Smooth muscle cell (in vitro differentiated cells): ENCODE measurements around the gene HEXB. TPM values are rescaled to one million over a fixed set of nuclear protein-coding genes. Genes with fewer than 3 reads are reported as not detected.

Source experiments
- DNase-seq: peaks from one replicate; lab custom pipeline; 2025; ENCODE audit not compliant: unreplicated experiment; lab: John Stamatoyannopoulos, UW
- H2AFZ ChIP-seq: fragments of 200-600 bp; sonication (generic); 2 replicates; pipeline ENCODE4 v1.6.0; 2016; ENCODE audit warnings: antibody characterized with exemption, low read depth, mild to moderate bottlenecking
- H3F3A ChIP-seq: fragments of 200-600 bp; sonication (generic); 2 replicates; pipeline ENCODE4 v1.6.0; 2017; ENCODE audit warnings: antibody characterized with exemption, low read depth
- H3K27ac ChIP-seq: fragments of 200-600 bp; sonication (generic); 2 replicates; pipeline ENCODE4 v1.5.1; 2016; ENCODE audit warnings: low read depth, mild to moderate bottlenecking
- H3K27me3 ChIP-seq: fragments of 200-600 bp; sonication (generic); 2 replicates; pipeline ENCODE4 v1.6.1; 2016; ENCODE audit warnings: low read depth, mild to moderate bottlenecking
- H3K36me3 ChIP-seq: fragments of 200-600 bp; sonication (generic); 2 replicates; pipeline ENCODE4 v1.5.1; 2016; ENCODE audit warnings: low read depth
- H3K4me1 ChIP-seq: fragments of 200-600 bp; sonication (generic); 2 replicates; pipeline ENCODE4 v1.5.1; 2016; ENCODE audit warnings: low read depth
- H3K4me2 ChIP-seq: fragments of 200-600 bp; sonication (generic); 2 replicates; pipeline ENCODE4 v1.6.0; 2016; ENCODE audit warnings: mild to moderate bottlenecking
- H3K4me3 ChIP-seq: fragments of 200-600 bp; sonication (generic); 2 replicates; pipeline ENCODE4 v1.5.1; 2016; ENCODE audit warnings: mild to moderate bottlenecking
- H3K79me2 ChIP-seq: fragments of 200-600 bp; sonication (generic); 2 replicates; pipeline ENCODE4 v1.6.0; 2016; ENCODE audit warnings: low read depth, mild to moderate bottlenecking
- H3K9ac ChIP-seq: fragments of 200-600 bp; sonication (generic); 2 replicates; pipeline ENCODE4 v1.6.0; 2016; ENCODE audit warnings: low read depth
- H3K9me3 ChIP-seq: fragments of 200-600 bp; sonication (generic); replicated peaks from 2 replicates; pipeline ENCODE4 v1.5.1; 2016; ENCODE audit warnings: low read depth
- H4K20me1 ChIP-seq: fragments of 200-600 bp; sonication (generic); 2 replicates; pipeline ENCODE4 v1.6.0; 2016; ENCODE audit warnings: low read depth
- WGBS: methylation state at CpG from one replicate; pipeline ENCODE4 v1.1.7; 2016; ENCODE audit warnings: low lambda C conversion rate; 5-methylcytosine and 5-hydroxymethylcytosine counted together
- polyA plus RNA-seq: library from polyadenylated mRNA; unstranded; fragments of >200 nt; fragmentation: Nextera tagmentation; extraction: Ambion mirVana; gene quantifications from 2 replicates; pipeline ENCODE4 v1.2.1, GENCODE V29; 2016
- total RNA-seq: library from RNA; depleted of rRNA; stranded (reverse); fragments of >200 nt; gene quantifications from 2 replicates; pipeline ENCODE4 v1.2.3, GENCODE V29; 2014
- TF ChIP-seq, protein P1 (sequence below): fragments of 200-600 bp; sonication (generic); IDR thresholded peaks from 2 replicates; pipeline ENCODE4 v1.5.1; 2017; ENCODE audit warnings: borderline replicate concordance, mild to moderate bottlenecking, antibody characterized with exemption; ENCODE audit not compliant: insufficient read depth, poor library complexity, severe bottlenecking

HEXB gene
- total RNA-seq (109 and 111 TPM in 2 replicates), polyA plus RNA-seq (102 and 108 TPM in 2 replicates)

DNA sequence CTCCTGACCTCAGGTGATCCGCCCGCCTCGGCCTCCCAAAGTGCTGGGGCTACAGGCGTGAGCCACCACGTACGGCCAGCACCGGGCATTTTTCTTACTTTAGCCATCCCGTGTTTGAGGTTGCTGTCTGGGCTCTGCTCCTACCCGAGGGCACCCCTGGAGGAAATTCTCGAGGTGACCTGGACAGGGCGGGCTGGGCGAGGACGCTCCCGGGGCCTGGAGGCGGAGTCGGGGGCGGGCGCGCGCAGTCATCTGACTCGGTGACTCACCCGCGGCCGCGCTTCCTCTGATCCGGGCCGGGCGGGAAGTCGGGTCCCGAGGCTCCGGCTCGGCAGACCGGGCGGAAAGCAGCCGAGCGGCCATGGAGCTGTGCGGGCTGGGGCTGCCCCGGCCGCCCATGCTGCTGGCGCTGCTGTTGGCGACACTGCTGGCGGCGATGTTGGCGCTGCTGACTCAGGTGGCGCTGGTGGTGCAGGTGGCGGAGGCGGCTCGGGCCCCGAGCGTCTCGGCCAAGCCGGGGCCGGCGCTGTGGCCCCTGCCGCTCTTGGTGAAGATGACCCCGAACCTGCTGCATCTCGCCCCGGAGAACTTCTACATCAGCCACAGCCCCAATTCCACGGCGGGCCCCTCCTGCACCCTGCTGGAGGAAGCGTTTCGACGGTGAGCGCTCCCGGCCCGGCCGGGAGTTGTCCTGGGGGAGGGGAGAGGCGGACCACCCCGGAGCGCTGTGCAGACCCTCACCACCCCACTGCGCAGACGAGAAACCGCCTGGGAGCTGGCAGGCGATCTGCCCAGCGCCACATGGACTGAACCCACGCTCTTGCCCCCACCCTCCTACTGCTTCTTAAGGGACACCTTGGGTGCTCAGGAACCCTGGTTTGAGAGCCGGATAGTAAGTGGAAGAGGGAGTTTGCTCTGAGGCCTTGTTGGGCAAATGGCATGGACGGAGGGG is at the start of gene HEXB:
TSS of gene HEXB (plus strand) at position 334 of the 952 bp plus-strand sequence. CDS start at position 362, 28 bp downstream.
- TF ChIP-seq, protein P1, sequence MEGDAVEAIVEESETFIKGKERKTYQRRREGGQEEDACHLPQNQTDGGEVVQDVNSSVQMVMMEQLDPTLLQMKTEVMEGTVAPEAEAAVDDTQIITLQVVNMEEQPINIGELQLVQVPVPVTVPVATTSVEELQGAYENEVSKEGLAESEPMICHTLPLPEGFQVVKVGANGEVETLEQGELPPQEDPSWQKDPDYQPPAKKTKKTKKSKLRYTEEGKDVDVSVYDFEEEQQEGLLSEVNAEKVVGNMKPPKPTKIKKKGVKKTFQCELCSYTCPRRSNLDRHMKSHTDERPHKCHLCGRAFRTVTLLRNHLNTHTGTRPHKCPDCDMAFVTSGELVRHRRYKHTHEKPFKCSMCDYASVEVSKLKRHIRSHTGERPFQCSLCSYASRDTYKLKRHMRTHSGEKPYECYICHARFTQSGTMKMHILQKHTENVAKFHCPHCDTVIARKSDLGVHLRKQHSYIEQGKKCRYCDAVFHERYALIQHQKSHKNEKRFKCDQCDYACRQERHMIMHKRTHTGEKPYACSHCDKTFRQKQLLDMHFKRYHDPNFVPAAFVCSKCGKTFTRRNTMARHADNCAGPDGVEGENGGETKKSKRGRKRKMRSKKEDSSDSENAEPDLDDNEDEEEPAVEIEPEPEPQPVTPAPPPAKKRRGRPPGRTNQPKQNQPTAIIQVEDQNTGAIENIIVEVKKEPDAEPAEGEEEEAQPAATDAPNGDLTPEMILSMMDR: peak; percentile 4
- Histone ChIP-seq H3K4me2 (peak within 1 kb of the TSS; percentile 99), H3K27me3 (no peaks in the 10 kb centered on the region), H3K9me3 (no peaks in the 10 kb centered on the region), H3K79me2 (peaks cover 5% of the 10 kb centered on the region), H3K4me3 (peak within 1 kb of the TSS; percentile 82), H3K27ac (peak within 1 kb of the TSS; percentile 24), H3K9ac (peak within 1 kb of the TSS; percentile 87), H2AFZ (peak within 1 kb of the TSS; percentile 93), H3K4me1 (peaks cover 8% of the 10 kb centered on the region), H3K36me3 (no peaks in the 10 kb centered on the region), H3F3A (no peaks in the 10 kb centered on the region), H4K20me1 (no peaks in the 10 kb centered on the region)
- DNase-seq: peak; percentile 60
- WGBS: 9% methylated on average over 54 of the region's 78 CpGs

- H3K4me3 ChIP-seq: peak overlapping the region; percentile 72
- H3K4me2 ChIP-seq: peak overlapping the region; percentile 90
- TF ChIP-seq, protein P1: no peak
- no peak for DNase-seq
- H2AFZ ChIP-seq: no peak overlapping the region
- 77% methylated on average over 12 of the region's 12 CpGs for WGBS
- peaks cover 74% of the 10 kb centered on the region for H3K79me2 ChIP-seq
- H3K27me3 ChIP-seq: no peaks in the 10 kb centered on the region
- H3K9me3 ChIP-seq: no peaks in the 10 kb centered on the region
- H3K9ac ChIP-seq: no peak overlapping the region
- H3F3A ChIP-seq: peaks cover 34% of the 10 kb centered on the region
- peaks cover 49% of the 10 kb centered on the region for H3K4me1 ChIP-seq
- H3K27ac ChIP-seq: peak overlapping the region; percentile 11
- H3K36me3 ChIP-seq: no peaks in the 10 kb centered on the region
- H4K20me1 ChIP-seq: peaks cover 87% of the 10 kb centered on the region
These were observed 48.9 kb upstream of the HEXB start for GRCh38 chr5:74636149-74636548.

DNA sequence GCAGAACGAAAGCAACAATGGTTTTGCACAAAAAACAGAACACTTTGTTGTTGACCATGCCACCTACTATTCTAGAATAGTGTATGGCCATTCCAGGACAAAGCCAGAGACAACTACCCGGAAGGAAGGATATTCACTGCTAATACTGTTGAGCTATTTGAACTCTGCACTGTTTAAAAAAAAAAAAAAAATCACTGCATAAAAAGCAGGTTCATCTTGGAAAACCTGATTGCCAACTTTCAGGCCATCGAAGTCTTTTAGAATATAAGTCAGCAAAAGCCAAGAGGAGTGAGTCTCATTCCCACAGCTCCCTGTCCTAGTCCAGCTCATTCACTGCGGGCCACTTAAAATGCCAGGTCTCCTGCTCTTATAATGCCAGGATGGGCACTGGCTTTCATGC is 48.5 kb upstream of the HEXB start:
- Histone ChIP-seq H3K79me2 (peaks cover 74% of the 10 kb centered on the region), H3K27ac (peak overlapping the region; percentile 94), H3K4me2 (peak overlapping the region; percentile 90), H2AFZ (no peak overlapping the region), H4K20me1 (peaks cover 83% of the 10 kb centered on the region), H3K4me3 (peak overlapping the region; percentile 72), H3F3A (peaks cover 35% of the 10 kb centered on the region), H3K36me3 (no peaks in the 10 kb centered on the region), H3K9me3 (no peaks in the 10 kb centered on the region), H3K27me3 (no peaks in the 10 kb centered on the region), H3K4me1 (peaks cover 47% of the 10 kb centered on the region), H3K9ac (no peak overlapping the region)
- DNase-seq: no peak
- TF ChIP-seq, protein P1: no peak
- 72% methylated on average over 4 of the region's 4 CpGs for WGBS
